NT2/D1 (cell line): Measurements from ENCODE around the gene NFASC.

Experiments
- DNase-seq: peaks from one replicate; pipeline ENCODE4 v3.0.0-alpha.2; 2011; ENCODE audit warnings: low read depth, low spot score
- H3K27me3 ChIP-seq: 2 replicates; pipeline ENCODE4 v1.6.0; 2011; ENCODE audit warnings: mild to moderate bottlenecking; ENCODE audit not compliant: insufficient read length, insufficient read depth
- H3K36me3 ChIP-seq: 2 replicates; pipeline ENCODE4 v1.6.1; 2011; ENCODE audit warnings: mild to moderate bottlenecking, low read length, mixed read lengths; ENCODE audit not compliant: insufficient read depth, insufficient read length
- H3K4me1 ChIP-seq: 2 replicates; pipeline ENCODE4 v1.5.1; 2011; ENCODE audit not compliant: insufficient read depth, insufficient read length
- H3K4me3 ChIP-seq: 2 replicates; pipeline ENCODE4 v1.5.1; 2011; ENCODE audit warnings: low read depth; ENCODE audit not compliant: insufficient read length
- H3K9ac ChIP-seq: 2 replicates; pipeline ENCODE4 v1.6.0; 2011; ENCODE audit warnings: low read depth; ENCODE audit not compliant: insufficient read length
- H3K9me3 ChIP-seq: 2 replicates; pipeline ENCODE4 v1.5.1; 2011; ENCODE audit warnings: mild to moderate bottlenecking, low read length; ENCODE audit not compliant: insufficient read depth
- SUZ12 ChIP-seq: IDR thresholded peaks from 2 replicates; pipeline ENCODE4 v1.6.1; 2011; ENCODE audit not compliant: insufficient read length, insufficient read depth; ENCODE audit errors: extremely low read depth
- YY1 ChIP-seq: IDR thresholded peaks from 2 replicates; pipeline ENCODE4 v1.6.1; 2011; ENCODE audit not compliant: insufficient read length, insufficient read depth
- ZNF274 ChIP-seq: IDR thresholded peaks from 2 replicates; pipeline ENCODE4 v1.6.1; 2011; ENCODE audit warnings: mild to moderate bottlenecking, low read depth, low read length

The NFASC gene

GRCh38 chr1:205028390-205028789 is 157.7 kb downstream of the NFASC start:
- H3K27me3 ChIP-seq = peaks cover 48% of the 10 kb centered on the region
- peaks cover 30% of the 10 kb centered on the region for H3K4me1 ChIP-seq
- TF ChIP-seq SUZ12 (no peak), YY1 (no peak), ZNF274 (no peak)

GRCh38 chr1:205028924-205029323 is 158.3 kb downstream of the NFASC start:
- Histone ChIP-seq H3K4me3 (no peak overlapping the region), H3K27me3 (peaks cover 50% of the 10 kb centered on the region), H3K4me1 (peaks cover 32% of the 10 kb centered on the region), H3K36me3 (no peaks in the 10 kb centered on the region), H3K9me3 (no peaks in the 10 kb centered on the region), H3K9ac (no peak overlapping the region)
- TF ChIP-seq YY1 (no peak), ZNF274 (no peak), SUZ12 (no peak)
- no peak for DNase-seq

More at GRCh38 chr1:205028390-205028789, 157.7 kb downstream of the NFASC start:
- Histone ChIP-seq H3K4me3 (no peak overlapping the region), H3K9ac (no peak overlapping the region), H3K36me3 (no peaks in the 10 kb centered on the region), H3K9me3 (no peaks in the 10 kb centered on the region)
- DNase-seq = no peak

GRCh38 chr1:205030241-205030640 is 159.6 kb downstream of the NFASC start:
- H3K4me1 ChIP-seq = peaks cover 32% of the 10 kb centered on the region
- DNase-seq = no peak
- no peak for TF ChIP-seq SUZ12
- TF ChIP-seq ZNF274 = no peak
- no peak for TF ChIP-seq YY1
- H3K4me3 ChIP-seq = no peak overlapping the region
- H3K27me3 ChIP-seq = peaks cover 41% of the 10 kb centered on the region
- H3K36me3 ChIP-seq = no peaks in the 10 kb centered on the region
- no peaks in the 10 kb centered on the region for H3K9me3 ChIP-seq
- no peak overlapping the region for H3K9ac ChIP-seq

- H3K36me3 ChIP-seq = no peaks in the 10 kb centered on the region
- no peak for DNase-seq
- H3K27me3 ChIP-seq = peaks cover 39% of the 10 kb centered on the region
- H3K9ac ChIP-seq = no peak overlapping the region
- no peak overlapping the region for H3K4me3 ChIP-seq
- no peaks in the 10 kb centered on the region for H3K9me3 ChIP-seq
- TF ChIP-seq ZNF274 (no peak), YY1 (no peak), SUZ12 (no peak)
- peaks cover 29% of the 10 kb centered on the region for H3K4me1 ChIP-seq
These were observed 160.2 kb downstream of the NFASC start for GRCh38 chr1:205030896-205031295.

GRCh38 chr1:205032508-205032907 is 161.8 kb downstream of the NFASC start:
- Histone ChIP-seq H3K27me3 (peaks cover 31% of the 10 kb centered on the region), H3K4me3 (no peak overlapping the region), H3K4me1 (peaks cover 26% of the 10 kb centered on the region), H3K9ac (no peak overlapping the region), H3K36me3 (no peaks in the 10 kb centered on the region), H3K9me3 (no peaks in the 10 kb centered on the region)
- no peak for TF ChIP-seq YY1
- no peak for TF ChIP-seq ZNF274
- TF ChIP-seq SUZ12 = no peak
- no peak for DNase-seq

- no peaks in the 10 kb centered on the region for H3K9me3 ChIP-seq
- H3K4me3 ChIP-seq = no peak overlapping the region
- DNase-seq = no peak
- peaks cover 3% of the 10 kb centered on the region for H3K4me1 ChIP-seq
- no peak for TF ChIP-seq YY1
- no peak for TF ChIP-seq SUZ12
- no peak for TF ChIP-seq ZNF274
- H3K36me3 ChIP-seq = no peaks in the 10 kb centered on the region
- no peak overlapping the region for H3K9ac ChIP-seq
- H3K27me3 ChIP-seq = peaks cover 46% of the 10 kb centered on the region
These were observed 166.9 kb downstream of the NFASC start for GRCh38 chr1:205037539-205037938.

GRCh38 chr1:205038132-205038786 is 167.6 kb downstream of the NFASC start:
- Histone ChIP-seq H3K36me3 (no peaks in the 10 kb centered on the region), H3K9ac (no peak overlapping the region), H3K4me1 (peaks cover 3% of the 10 kb centered on the region), H3K4me3 (no peak overlapping the region), H3K9me3 (no peaks in the 10 kb centered on the region), H3K27me3 (peaks cover 47% of the 10 kb centered on the region)
- DNase-seq = no peak
- no peak for TF ChIP-seq YY1
- no peak for TF ChIP-seq SUZ12
- no peak for TF ChIP-seq ZNF274
